Stimulated activated naive CD4-positive, alpha-beta T cell (primary cell): Measurements from ENCODE around the gene KMT2B.
"Not testable (repeated sequence)": the region's sequence is repeated elsewhere in the genome, so short reads cannot be mapped to it uniquely, and the experiment has no call there.

Experiments used
- DNase-seq, 6 experiments: peaks; one replicate each; lab custom pipeline; 2025; lab: John Stamatoyannopoulos, UW

KMT2B gene

DNA sequence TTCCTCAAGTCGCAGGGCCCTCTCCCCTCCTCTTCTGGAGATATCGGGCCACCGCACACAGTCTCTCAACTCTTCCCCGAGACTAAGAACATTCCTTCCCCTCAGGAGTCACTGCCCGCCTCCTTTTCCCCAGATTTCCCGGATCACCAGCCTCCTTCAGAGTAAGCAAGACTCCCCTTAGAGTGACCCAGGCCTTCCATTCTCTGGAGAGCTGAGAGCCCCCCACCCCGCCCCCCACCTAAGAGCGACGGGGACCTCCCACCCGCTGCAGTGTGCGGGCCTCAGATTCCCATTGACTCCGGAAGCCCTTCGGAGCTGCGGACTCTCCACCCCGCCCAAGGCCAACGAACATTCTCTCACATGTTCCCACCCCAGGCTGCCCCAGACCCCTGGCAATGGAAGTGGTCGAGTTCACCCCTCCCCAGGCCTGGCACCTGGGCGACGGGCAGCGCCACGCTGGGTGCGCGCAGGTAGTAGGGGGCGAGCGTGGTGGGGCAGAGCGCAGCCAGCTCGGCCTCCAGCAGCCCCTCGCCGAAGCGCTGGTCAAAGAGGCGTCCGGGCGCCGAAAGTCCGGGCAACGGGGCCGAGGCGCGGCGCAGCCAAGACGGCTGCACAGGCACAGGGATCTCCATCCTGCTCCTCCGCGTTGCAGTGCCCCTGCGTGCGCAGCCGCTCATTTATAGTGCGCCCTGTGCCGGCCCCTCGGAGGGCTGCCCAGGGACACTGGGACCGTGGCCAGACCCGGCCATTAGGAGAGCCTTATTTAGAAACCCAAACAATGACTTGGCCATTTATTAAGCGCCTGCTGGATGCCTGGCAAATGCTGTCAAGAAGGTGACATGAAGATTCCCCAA is 38.8 kb downstream of the KMT2B start, which contains the start of gene HSPB6:
Gene HSPB6, minus strand, starts transcription at position 653 of the 854 bp plus-strand sequence. Its CDS starts 21 bp downstream, at position 632.
- DNase-seq: peak in 2 of 6 experiments; percentile 9 to 24

DNA sequence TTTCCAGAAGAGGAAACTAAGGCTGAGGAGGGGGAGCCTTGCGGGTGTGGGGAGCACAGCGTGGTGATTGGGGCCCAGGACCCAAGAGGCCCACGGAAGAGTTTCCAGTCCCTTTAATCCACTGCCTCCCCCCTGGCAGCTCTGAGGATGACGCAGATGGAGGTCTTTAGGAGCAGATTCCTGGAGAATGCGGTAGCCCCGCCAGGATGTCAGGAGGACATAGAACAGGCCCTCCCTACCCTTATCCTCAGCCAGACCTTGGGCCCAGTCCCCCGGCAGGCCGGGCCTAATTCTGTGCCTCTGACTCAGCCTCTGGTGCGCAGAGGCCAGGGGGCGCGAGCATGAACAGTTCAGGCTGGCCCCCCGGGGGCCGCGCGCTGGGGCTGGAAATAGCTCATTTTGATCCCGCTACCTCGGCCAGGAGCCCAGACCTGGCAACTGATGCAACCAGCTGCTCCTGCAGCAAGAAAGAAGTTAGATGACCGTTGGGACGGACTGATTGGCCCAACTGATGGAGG is 39.5 kb downstream of the KMT2B start:
- no peak for DNase-seq

- peak; percentile 94 to 99 (median 98) for DNase-seq
Measured at GRCh38 chr19:35757749-35758608, 40.2 kb downstream of the KMT2B start, which contains the start of gene PROSER3. TSS of gene PROSER3 (plus strand) at chr19:35758176. CDS start at chr19:35758216, 40 bp downstream.

GRCh38 chr19:35759697-35760096 is 41.9 kb downstream of the KMT2B start:
- DNase-seq: no peak

DNA sequence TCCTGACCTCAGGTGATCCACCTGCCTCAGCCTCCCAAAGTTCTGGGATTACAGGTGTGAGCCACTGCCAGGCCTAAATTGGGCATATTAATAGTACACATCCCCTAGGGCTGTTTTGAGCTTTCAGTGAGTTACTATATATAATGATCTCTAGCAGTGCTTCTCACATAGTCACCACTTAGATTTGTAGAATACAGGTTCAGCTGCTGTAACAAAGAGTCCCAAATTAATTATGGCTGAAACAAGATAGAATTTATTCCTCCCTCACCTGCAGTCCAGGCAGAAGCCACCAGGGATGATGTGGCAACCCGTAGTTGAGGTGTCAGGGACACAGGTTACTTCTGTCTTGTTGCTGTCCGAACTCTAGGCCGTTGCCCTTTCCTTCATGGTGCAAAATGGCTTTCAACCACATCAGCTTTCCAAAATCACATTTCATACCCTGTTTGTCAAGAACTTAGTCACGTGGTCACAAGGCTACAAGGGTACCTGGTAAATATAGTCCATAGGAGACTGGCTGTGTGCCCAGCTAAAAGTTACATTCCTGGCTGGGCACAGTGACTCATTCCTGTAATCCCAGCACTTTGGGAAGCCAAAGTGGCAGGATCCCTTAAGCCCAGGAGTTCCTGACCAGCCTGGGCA is 43.0 kb downstream of the KMT2B start:
- no peak for DNase-seq

GRCh38 chr19:35764432-35765315 is 46.9 kb downstream of the KMT2B start:
- no peak for DNase-seq

DNA sequence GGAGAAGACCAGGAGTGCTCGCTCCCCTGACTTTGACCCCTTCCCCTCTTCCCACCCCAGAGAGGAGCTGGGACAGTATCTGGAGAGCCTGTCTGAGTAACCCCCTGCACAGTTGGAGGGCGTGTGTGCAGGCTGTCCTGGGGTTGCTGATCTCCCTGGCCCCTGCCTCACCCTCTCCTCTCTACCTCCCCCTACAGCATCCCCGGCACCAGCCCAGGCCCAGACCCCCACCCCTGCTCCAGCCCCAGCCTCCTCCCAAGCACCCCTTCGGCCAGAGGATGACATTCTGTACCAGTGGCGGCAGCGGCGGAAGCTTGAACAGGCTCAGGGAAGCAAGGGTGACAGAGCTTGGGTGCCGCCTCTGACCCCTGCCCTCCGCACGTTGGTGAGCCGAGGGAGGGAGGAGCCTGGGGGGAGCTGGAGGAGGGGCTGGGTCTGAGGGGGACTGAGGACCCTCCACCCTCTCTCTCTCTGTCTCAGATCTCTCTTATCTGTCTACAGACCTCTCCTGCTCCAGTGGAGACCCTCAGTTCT is 48.8 kb downstream of the KMT2B start:
- no peak for DNase-seq

DNA sequence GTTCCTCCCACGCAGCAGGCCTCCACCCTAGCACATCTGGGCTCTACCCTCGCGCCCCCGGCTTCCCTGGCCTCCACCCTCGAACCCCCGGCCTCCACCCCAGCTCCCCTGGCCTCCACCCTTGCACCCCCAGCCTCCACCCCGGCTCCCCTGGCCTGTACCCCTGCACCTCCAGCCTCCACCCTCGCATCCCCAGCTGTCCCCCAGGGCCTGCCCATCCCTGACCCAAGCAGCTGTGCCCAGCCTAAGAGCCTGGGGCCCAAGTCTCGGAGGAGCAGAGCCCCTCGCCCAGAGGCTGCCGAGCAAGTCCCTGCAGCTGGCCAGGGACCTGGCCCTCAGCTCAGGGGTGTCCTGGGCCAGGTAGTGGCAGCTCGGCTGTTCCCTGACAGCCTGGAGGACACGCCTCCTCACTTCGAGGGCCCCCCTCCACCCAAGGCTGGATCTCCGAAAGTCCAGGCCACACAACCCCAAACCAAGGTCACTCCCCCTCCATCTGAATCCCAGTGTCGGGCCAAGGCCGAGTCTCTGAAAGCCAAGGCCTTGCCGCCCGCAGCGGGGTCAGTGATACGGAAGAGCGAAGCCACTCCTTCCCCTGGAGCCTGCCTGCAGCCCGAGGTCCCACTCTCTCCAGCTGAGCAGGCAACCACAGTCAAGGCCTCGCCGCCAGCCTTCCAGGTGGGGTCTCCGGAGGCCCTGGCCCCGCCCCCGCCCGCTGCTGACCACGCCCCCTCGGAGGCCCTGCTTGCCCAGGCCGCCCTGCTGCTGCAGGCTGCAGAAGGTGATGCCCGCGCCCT is 49.7 kb downstream of the KMT2B start:
- DNase-seq: no peak

GRCh38 chr19:35768082-35768421 is 50.2 kb downstream of the KMT2B start:
- DNase-seq: no peak

- DNase-seq: not testable (repeated sequence)
Measured at GRCh38 chr19:35772362-35772761, 54.6 kb downstream of the KMT2B start.

GRCh38 chr19:35773020-35773806 is 55.4 kb downstream of the KMT2B start:
- no peak for DNase-seq

DNA sequence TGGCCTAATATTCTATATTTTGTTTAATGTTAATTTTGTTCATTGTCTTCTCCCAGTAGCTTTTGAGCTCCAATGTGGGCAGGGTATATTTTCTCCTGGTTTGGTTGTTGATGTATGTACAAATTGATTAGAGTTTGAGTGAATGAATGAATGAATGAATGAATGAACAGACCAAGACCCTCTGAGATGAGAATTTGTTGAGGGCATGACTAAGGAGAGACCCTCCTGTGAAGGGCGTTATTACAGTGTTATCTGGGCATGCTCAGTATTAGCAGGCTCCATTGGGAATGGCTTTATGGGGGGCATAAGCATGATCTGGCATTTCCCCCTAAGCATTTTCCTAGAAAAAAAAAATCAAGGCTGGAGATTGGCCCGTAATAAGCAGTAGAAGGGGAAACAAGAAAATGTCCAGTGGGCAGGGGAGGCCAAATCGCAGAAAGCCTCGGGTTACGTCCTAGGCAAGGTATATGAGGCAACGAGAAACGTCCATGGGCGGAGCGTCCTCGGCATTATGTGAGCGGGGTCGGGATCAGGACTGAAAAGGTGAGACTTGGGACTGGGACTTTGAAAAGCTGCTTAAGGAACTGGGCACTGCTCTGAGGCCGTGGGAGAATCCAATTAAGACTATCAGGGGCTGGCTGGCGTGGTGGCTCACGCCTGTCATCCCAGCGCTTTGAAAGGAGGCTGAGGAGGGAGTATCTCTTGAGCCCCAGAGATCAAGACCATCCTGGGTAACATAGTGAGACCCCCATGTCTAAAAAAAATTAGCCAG is 56.7 kb downstream of the KMT2B start:
- no peak for DNase-seq

- no peak for DNase-seq
Measured at GRCh38 chr19:35775046-35775297, 57.2 kb downstream of the KMT2B start.

DNA sequence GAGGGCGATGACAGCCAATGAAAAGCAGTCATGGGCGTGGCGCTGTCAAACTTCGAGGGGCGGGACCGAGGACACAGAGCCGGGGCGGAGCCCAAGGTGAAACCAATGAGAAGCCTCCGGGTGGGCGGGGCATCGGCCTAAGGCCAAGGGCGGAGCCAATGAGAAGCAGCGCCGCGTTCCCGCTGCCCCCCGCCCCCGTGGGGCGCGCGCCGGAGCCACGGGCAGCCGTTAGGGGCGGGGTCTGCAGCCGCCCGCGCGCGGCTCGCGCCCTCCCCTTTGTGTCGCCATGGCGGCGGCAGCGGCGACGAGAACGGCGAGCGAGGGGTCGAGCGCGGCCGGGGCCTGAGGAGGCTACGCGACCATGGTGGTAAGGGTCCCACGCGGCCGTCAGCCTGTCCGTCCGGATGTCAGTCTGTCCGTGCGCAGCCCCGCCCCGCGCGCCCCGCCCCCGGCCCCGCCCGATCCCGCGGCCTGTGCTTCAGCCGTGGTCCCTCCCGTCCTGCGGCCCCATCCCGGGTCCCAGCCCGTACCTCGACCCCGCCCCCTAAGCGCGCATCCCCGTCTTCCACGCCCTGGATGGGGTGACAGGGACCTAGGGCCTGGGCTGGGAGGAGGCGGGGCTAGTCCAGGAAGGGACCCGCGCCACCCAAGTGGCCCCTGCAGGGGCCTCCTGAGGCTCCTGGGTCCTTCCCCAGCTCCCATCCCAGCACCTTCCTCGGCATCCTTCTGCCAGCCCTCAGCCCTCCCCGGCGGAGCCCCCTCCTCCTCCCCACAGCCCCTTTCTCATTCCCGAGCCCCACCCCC is 57.7 kb downstream of the KMT2B start, which contains the start of gene ARHGAP33:
Gene ARHGAP33, plus strand, starts transcription at position 267 of the 804 bp plus-strand sequence. Its CDS starts 95 bp downstream, at position 362.
- peak; percentile 93 to 99 (median 98) for DNase-seq

GRCh38 chr19:35776102-35776788 is 58.4 kb downstream of the KMT2B start:
- no peak for DNase-seq

DNA sequence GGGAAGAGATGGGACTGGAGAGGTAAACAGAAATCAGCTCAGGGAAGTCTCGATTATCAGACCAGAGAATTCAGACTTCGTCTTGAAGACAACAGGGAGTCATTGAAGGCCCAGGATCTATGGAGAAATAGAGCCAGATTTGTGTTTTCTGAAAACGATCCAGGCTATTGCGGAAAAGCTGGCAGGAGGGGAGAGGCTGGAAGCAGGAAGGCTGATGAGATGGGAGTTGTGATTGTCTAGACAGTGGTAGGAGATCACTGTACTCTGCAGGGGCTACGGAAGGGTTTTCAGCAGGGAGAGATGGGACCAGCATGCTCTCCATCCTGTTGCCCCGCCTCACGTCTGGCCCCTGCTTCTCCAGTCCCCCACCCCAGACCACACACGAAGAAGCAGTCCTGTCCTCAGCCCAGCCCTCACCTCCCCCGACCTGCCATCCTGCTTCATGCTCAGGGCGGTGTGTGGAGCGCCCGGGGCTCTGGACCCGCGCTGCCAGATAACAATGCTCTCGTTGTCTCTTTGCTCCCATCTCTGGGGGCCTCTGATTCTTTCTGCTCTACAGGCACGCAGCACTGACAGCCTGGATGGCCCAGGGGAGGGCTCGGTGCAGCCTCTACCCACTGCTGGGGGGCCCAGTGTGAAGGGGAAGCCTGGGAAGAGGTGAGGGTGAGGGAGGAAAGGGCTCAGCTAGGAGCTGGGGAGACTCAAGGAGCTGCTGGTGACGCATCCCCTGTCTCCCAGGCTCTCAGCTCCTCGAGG is 59.5 kb downstream of the KMT2B start:
- DNase-seq: no peak
